EL (cell line): ENCODE data around the gene OOEP.
"Not testable (repeated sequence)": the region's sequence is repeated elsewhere in the genome, so short reads cannot be mapped to it uniquely, and the experiment has no call there.

ENCODE experiments used
- DNase-seq: peaks from one replicate; pipeline ENCODE4 v3.0.0-alpha.2; 2016

OOEP gene

GRCh38 chr6:73369563-73369962, at the start of gene OOEP:
Gene OOEP, minus strand, starts transcription at chr6:73369897. Its CDS starts 105 bp downstream, at chr6:73369792.
- DNase-seq = no peak

GRCh38 chr6:73418081-73418741, 48.5 kb upstream of the OOEP start:
- DNase-seq = peak; percentile 30

- no peak for DNase-seq
Observed at GRCh38 chr6:73413102-73413501, 43.4 kb upstream of the OOEP start.

GRCh38 chr6:73409395-73409794, 39.7 kb upstream of the OOEP start:
- DNase-seq = no peak

DNA sequence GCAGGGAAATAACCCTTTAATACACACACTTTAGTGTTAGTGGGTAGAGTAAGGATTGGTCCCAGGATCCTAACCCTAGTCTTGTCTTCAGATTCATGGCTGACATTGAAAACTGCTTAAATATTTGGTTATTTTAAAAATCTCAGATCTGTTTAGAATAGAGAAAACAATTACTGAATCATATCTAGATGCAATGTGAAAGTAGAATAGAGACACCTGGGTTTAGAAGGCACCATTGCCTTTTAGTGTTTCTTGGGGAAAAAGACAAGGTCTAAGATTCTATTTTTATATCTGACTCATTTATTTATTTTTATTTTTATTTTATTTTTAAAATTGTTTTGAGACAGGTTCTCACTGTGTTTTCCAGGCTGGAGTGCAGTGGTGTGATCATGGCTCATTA, 31.0 kb upstream of the OOEP start:
- DNase-seq = no peak

GRCh38 chr6:73395875-73396274, 26.2 kb upstream of the OOEP start:
- DNase-seq = no peak

DNA sequence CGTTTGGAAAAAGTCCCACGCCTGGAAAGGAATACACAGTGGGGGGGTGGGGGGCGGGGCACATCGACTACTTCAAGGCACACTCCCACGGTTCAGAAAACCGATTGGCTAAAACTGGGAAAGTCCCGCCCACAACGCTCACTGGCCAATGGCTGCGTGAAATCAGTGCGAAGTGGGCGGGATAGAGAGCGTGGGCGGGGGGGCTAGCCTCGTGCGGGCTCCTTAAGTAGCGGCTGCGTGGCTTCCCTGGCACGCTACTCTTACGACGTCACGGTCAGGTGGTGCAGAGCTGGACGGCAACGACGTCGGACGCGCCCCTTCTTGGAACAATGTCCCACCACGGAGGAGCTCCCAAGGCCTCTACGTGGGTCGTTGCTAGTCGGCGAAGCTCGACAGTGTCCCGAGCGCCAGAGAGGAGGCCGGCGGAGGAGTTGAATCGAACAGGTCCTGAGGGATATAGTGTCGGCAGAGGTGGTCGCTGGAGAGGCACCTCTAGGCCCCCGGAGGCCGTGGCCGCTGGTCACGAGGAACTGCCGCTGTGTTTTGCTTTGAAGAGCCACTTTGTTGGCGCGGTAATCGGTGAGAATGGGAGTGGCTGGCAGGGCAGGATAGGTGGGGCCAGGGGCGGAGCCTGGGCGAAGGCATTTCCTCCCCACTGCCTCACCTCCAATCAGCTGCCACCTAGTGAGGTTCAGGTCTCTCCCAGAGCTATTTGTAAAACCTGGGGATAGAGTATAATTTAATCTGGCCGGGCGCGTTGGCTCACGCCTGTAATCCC, 25.1 kb upstream of the OOEP start, which contains the start of gene DDX43:
DDX43 (plus strand) TSS at position 252 of the 778 bp plus-strand sequence; CDS start at position 330, 78 bp downstream.
- DNase-seq = no peak

DNA sequence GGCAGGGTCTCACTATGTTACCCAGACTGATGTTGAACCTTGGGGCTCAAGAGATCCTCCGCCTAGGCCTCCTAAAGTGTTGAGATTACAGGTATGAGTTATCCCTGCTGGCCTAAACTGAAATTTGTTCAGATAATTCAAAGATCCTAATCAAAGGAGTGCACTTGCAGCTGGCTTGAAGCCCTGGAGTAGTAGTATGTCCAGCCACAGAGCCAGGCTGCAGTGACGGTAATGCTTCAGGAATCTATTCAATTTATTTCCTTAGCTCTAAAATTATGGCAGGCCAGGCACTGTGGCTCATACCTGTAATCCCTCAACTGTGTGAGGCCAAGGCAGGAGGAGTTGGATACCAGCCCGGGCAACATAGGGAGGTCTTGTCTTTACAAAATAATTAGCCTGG, 23.6 kb upstream of the OOEP start:
- peak; percentile 12 for DNase-seq

GRCh38 chr6:73392188-73392587, 22.5 kb upstream of the OOEP start:
- DNase-seq = not testable (repeated sequence)

DNA sequence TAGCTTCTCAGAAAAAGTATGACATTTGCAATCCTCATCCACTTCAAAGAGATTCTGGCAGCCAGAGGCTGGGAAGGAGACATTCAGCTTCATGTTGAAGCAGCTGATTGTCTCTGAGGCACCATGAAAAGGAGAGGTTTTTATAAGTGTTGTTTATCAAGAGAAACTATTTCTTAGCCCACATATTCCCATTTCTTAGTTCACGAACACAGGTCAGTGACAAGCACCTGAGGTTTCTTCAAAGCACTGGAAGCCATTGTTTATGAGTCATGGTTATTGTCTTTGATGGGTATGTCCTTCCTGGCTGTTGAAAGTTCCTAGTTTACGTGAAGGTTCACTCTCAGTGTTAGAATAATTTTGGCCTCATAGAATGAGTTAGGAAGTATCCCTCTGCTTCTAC, 22.0 kb upstream of the OOEP start:
- DNase-seq = no peak

GRCh38 chr6:73389854-73390253, 20.2 kb upstream of the OOEP start:
- no peak for DNase-seq

DNA sequence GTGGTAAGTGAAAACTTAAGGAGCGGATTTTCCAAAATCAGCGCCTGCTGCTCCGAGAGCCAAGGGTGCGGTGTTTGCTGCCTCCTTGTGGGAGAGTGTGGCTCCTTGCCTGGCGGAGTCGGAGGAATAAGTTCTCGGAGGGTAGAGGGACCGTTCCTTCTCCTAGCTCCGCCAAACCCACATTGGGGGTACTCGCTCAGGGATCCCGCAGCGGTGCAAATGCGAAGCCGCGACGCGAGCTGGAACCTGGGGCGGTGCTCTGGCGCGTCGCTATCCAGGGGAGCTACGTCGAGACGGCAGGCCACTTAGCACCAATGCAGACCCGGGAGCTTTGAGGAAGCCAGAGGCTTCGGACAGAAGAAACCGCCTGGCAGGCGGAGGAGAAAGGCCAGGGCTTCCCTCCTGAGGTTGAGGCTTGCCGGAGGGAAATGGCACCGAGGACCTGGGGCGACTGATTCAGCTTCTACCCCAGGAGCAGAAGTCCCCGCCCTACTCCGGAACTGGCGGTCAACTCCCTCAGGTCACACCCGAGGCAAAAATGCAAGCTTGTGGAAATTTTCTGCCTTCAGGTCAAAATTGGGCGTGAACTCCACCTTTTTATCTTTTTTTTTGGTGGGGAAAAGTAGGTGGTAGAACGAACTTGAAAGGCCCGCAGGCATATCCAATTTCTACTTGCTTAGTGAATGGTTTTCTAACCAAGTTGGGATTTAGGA, 19.3 kb upstream of the OOEP start:
- peak; percentile 79 for DNase-seq

DNA sequence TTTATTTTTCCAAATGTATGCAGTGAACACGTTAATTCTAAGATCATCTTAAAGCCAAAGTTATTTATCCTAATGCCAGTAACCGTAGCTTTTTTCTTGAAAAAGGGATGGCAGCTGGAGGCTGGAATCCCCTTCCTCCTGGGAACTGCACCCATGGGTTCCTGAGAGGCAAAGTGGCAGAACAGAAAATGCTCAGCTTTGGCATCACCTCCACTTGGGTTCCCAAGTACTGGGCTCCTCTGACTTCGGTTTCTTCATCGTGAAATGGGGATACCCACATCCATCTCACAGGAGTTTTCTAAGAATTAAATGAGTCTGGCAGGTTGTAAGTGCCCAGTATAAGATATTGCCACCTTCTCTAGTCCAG, 18.7 kb upstream of the OOEP start:
- no peak for DNase-seq

- DNase-seq = peak; percentile 45
Observed at GRCh38 chr6:73382462-73383113, 12.9 kb upstream of the OOEP start.

DNA sequence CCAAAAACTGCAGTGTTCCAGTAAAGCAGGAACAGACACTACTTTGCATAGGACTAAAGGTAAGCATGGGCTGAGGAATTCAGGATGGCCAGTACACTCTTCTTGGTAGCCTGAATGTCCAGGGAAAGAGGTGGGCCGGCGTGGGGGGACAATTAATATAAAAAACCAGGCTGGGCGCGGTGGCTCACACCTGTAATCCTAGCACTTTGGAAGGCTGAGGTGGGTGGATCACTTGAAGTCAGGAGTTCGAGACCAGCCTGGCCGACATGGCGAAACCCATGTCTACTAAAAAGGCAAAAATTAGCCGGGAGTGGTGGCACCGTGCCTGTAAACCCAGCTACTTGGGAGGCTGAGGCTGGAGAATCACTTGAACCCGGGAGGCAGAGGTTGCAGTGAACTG, 11.8 kb upstream of the OOEP start:
- not testable (repeated sequence) for DNase-seq

DNA sequence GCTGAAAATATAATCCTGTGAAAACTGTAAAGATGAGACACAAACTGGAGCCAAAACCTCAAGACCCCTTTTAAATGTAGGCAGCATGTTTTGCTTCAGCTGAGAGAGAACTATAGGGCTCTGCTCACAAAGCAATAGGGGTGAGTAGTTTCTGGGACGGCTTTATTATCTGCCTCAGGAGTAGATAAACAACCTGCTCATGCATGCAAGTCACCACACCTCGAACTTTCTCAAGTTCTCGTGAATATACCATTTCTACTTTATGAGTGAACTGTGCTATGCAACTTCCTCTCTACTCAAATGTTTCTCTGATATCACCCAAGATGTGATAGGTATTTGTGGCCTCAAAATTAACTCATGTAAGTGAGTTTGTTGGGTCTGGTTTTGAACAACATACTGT, 7.5 kb upstream of the OOEP start:
- no peak for DNase-seq

DNA sequence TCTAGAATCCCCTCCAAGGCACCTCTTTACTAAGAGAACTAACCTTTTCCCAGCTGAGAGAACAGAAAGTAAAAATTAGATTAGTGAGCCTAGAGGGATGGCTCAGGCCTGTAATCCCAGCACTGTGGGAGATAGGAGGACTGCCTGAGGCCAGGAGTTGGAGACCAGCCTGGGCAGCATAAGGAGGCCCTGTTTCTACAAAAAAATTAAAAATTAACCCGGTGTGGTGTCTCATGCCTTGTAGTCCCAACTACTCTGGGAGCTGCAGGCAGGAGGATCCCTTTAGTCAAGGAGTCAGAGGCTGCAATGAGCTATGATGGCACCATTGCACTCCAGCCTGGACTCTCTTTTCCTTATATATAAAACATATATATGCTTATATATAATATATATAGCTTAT, 5.5 kb upstream of the OOEP start:
- no peak for DNase-seq

- no peak for DNase-seq
Observed at GRCh38 chr6:73372516-73372915, 2.8 kb upstream of the OOEP start.

DNA sequence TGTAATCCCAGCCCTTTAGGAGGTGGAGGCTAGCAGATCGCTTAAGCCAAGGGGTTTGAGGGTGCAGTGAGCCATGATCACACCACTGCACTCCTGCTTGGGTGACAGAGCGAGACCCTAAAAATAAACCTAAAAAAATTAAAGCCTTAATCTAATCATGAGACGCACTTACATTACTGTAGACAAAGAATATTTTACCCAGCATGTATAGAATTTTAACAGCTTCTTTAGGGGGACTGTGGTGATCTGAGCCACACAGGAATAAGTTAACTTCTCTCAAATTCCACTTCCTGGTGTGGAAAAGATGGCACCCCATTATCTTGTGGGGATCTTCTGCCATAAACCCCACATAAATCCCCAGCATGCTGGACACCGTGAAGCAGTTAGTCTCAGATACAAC, 2.3 kb upstream of the OOEP start:
- no peak for DNase-seq

- DNase-seq = no peak
Observed at GRCh38 chr6:73369157-73369556, 540 bp downstream of the OOEP start.

GRCh38 chr6:73368675-73369074, 1.0 kb downstream of the OOEP start:
- no peak for DNase-seq

GRCh38 chr6:73367761-73368355, 1.8 kb downstream of the OOEP start:
- no peak for DNase-seq

DNA sequence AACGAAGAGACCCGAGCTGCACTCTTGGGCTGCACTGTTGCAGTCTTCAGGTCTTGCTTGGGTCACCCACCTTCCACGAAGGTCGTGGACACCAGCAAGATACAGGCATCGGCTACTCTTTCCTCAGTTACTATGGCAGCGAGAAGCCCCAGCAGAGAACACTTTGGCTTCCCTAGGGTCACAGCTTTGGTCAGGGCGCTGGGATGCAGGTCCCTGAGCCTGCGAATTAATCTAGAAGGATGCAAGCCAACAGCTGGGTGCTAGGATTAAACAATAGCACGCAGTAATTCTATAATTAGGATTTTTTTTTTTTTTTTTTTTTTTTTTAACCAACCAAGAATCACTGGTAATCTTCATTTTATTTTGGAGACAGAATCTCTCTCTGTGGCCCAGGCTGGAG, 5.1 kb downstream of the OOEP start:
- no peak for DNase-seq
